K562 (cell line): ENCODE measurements around the gene ACP4. TPM values are rescaled to one million over a fixed set of nuclear protein-coding genes. Genes with fewer than 3 reads are reported as not detected.

ENCODE experiments used
- CBFA2T2 ChIP-seq: fragments of 450-650 bp; conservative IDR thresholded peaks from 2 replicates; pipeline ENCODE4 v1.6.1; 2017; ENCODE audit warnings: mild to moderate bottlenecking
- CHCHD3 ChIP-seq: fragments of 250-450 bp; sonication (Bioruptor Pico); IDR thresholded peaks from 2 replicates; pipeline ENCODE4 v2.1.2; 2022; ENCODE audit warnings: mild to moderate bottlenecking
- DACH1 ChIP-seq: fragments of 450-650 bp; IDR thresholded peaks from 2 replicates; pipeline ENCODE4 v1.6.1; 2018; ENCODE audit not compliant: partially characterized antibody
- HDAC3 ChIP-seq: fragments of 450-650 bp; IDR thresholded peaks from 2 replicates; pipeline ENCODE4 v1.6.1; 2018; ENCODE audit warnings: borderline replicate concordance, mild to moderate bottlenecking, moderate library complexity; ENCODE audit not compliant: partially characterized antibody
- HDAC8 ChIP-seq: fragments of 450-650 bp; IDR thresholded peaks from 2 replicates; pipeline ENCODE4 v1.6.1; 2016; ENCODE audit warnings: mild to moderate bottlenecking, missing genetic modification characterization, moderate library complexity, missing compliant biosample characterization
- HES1 ChIP-seq: fragments of 450-650 bp; IDR thresholded peaks from 2 replicates; pipeline ENCODE4 v1.6.1; 2016; ENCODE audit warnings: low read depth, mild to moderate bottlenecking, moderate library complexity
- IRF2 ChIP-seq: sonication (generic); formaldehyde crosslinking; IDR thresholded peaks from 2 replicates; pipeline ENCODE4 v1.8.1; 2022; ENCODE audit warnings: mild to moderate bottlenecking, missing genetic modification reagents
- MIER1 ChIP-seq: fragments of 450-650 bp; IDR thresholded peaks from 2 replicates; pipeline ENCODE4 v1.6.1; 2016; ENCODE audit warnings: antibody characterized with exemption, mild to moderate bottlenecking, low read depth
- MTA3 ChIP-seq: fragments of 450-650 bp; formaldehyde crosslinking; IDR thresholded peaks from 2 replicates; pipeline ENCODE4 v1.6.1; 2017; ENCODE audit warnings: mild to moderate bottlenecking, borderline replicate concordance
- NFE2 ChIP-seq: IDR thresholded peaks from 2 replicates; pipeline ENCODE4 v1.6.1; 2014; ENCODE audit warnings: antibody characterized with exemption, low read depth
- PML ChIP-seq: IDR thresholded peaks from 2 replicates; pipeline ENCODE4 v1.6.1; 2012; ENCODE audit warnings: low read length, inconsistent platforms
- POLR2AphosphoS2 ChIP-seq: IDR thresholded peaks from 2 replicates; pipeline ENCODE4 v1.6.1; 2012; ENCODE audit warnings: low read length, improper control_type of control experiment
- U2AF2 ChIP-seq: fragments of 200-400 bp; formaldehyde crosslinking; optimal IDR thresholded peaks from 2 replicates; pipeline ENCODE3; 2017; ENCODE audit warnings: low read depth, mild to moderate bottlenecking, low read length
- ZNF143 ChIP-seq: sonication (generic); formaldehyde crosslinking; IDR thresholded peaks from 2 replicates; pipeline ENCODE4 v1.9.0; 2022; ENCODE audit warnings: mild to moderate bottlenecking, missing genetic modification reagents
- ZNF780A ChIP-seq: fragments of 250-450 bp; sonication (Bioruptor Pico); IDR thresholded peaks from 2 replicates; pipeline ENCODE4 v1.5.0; 2021; ENCODE audit warnings: mild to moderate bottlenecking
- polyA plus RNA-seq, 8 experiments: library from polyadenylated mRNA; depleted of rRNA in 4 of 8; stranded (reverse) in 5 of 8; unstranded in 3 of 8; fragments of >200 nt; fragmentation: Nextera tagmentation in 2 of 8; fragmentation: Illumina TruSeq in 1 of 8; extraction: Ambion mirVana in 2 of 8; extraction: Trizol in 1 of 8; gene quantifications; 2 replicates each; pipeline versions ENCODE4 v1.2.1 to v1.2.3, GENCODE V29; 2011 to 2014; ENCODE audit warnings: inconsistent platforms in 1 of 8, missing spikeins in 1 of 8
- total RNA-seq, 7 experiments: library from RNA; depleted of rRNA in 6 of 7; stranded (reverse); fragments of >200 nt in 6 of 7; fragmentation: Illumina TruSeq in 2 of 7; extraction: Trizol in 2 of 7; gene quantifications; 2 replicates each; pipeline versions ENCODE4 v1.2.1 to v1.2.3, GENCODE V29; 2011 to 2021; ENCODE audit warnings: low replicate concordance in 1 of 7
- TF ChIP-seq, protein P1 (sequence below): sonication (generic); formaldehyde crosslinking; IDR thresholded peaks from 2 replicates; pipeline ENCODE4 v1.8.1; 2023; ENCODE audit warnings: mild to moderate bottlenecking, missing genetic modification reagents, moderate library complexity
- TF ChIP-seq, protein P2 (sequence below): fragments of 250-450 bp; sonication (Bioruptor Pico); IDR thresholded peaks from 2 replicates; pipeline ENCODE4 v1.8.0; 2021; ENCODE audit warnings: borderline replicate concordance, mild to moderate bottlenecking, moderate library complexity; ENCODE audit not compliant: poor library complexity, severe bottlenecking
- TF ChIP-seq, protein P3 (sequence below): sonication (generic); formaldehyde crosslinking; IDR thresholded peaks from 2 replicates; pipeline ENCODE4 v1.9.0; 2022; ENCODE audit warnings: mild to moderate bottlenecking, missing genetic modification reagents
- TF ChIP-seq, protein P4 (sequence below): fragments of 150-350 bp; conservative IDR thresholded peaks from 2 replicates; pipeline ENCODE4 v1.6.1; 2014; ENCODE audit warnings: low read length

Gene ACP4
- total and polyA plus RNA-seq, 9 of the 15 experiments (the other 6 are each of a cell fraction or from before 2014, with no cell fraction given), result not detected

GRCh38 chr19:50797781-50798658 is 7.8 kb downstream of the ACP4 start (continued):
- no peak for TF ChIP-seq DACH1
- TF ChIP-seq ZNF780A (CRISPR knock-in tag), result no peak
- TF ChIP-seq, protein P1, sequence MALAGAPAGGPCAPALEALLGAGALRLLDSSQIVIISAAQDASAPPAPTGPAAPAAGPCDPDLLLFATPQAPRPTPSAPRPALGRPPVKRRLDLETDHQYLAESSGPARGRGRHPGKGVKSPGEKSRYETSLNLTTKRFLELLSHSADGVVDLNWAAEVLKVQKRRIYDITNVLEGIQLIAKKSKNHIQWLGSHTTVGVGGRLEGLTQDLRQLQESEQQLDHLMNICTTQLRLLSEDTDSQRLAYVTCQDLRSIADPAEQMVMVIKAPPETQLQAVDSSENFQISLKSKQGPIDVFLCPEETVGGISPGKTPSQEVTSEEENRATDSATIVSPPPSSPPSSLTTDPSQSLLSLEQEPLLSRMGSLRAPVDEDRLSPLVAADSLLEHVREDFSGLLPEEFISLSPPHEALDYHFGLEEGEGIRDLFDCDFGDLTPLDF, result 0 out of 2 replicates have a peak, but pooled peaks have one; percentile 51
- TF ChIP-seq MTA3, result peak; percentile 49; the same call in 1 of the 2 replicates
- no peak for TF ChIP-seq IRF2 (CRISPR knock-in tag)
- no peak for TF ChIP-seq U2AF2
- TF ChIP-seq HDAC8 (tag), result no peak
- no peak for TF ChIP-seq CHCHD3
- TF ChIP-seq, protein P2, sequence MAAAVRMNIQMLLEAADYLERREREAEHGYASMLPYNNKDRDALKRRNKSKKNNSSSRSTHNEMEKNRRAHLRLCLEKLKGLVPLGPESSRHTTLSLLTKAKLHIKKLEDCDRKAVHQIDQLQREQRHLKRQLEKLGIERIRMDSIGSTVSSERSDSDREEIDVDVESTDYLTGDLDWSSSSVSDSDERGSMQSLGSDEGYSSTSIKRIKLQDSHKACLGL (CRISPR knock-in tag), result no peak
- TF ChIP-seq, protein P3, sequence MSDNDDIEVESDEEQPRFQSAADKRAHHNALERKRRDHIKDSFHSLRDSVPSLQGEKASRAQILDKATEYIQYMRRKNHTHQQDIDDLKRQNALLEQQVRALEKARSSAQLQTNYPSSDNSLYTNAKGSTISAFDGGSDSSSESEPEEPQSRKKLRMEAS (CRISPR knock-in tag), result peak; percentile 30; the same call in 1 of the 2 replicates
- TF ChIP-seq ZNF143 (CRISPR knock-in tag), result no peak
- no peak for TF ChIP-seq MIER1
- TF ChIP-seq HES1, result no peak
- TF ChIP-seq, protein P4, sequence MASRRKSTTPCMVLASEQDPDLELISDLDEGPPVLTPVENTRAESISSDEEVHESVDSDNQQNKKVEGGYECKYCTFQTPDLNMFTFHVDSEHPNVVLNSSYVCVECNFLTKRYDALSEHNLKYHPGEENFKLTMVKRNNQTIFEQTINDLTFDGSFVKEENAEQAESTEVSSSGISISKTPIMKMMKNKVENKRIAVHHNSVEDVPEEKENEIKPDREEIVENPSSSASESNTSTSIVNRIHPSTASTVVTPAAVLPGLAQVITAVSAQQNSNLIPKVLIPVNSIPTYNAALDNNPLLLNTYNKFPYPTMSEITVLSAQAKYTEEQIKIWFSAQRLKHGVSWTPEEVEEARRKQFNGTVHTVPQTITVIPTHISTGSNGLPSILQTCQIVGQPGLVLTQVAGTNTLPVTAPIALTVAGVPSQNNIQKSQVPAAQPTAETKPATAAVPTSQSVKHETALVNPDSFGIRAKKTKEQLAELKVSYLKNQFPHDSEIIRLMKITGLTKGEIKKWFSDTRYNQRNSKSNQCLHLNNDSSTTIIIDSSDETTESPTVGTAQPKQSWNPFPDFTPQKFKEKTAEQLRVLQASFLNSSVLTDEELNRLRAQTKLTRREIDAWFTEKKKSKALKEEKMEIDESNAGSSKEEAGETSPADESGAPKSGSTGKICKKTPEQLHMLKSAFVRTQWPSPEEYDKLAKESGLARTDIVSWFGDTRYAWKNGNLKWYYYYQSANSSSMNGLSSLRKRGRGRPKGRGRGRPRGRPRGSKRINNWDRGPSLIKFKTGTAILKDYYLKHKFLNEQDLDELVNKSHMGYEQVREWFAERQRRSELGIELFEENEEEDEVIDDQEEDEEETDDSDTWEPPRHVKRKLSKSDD, result no peak
- TF ChIP-seq PML, result peak; percentile 17; the same call in 1 of the 2 replicates
- TF ChIP-seq CBFA2T2, result no peak
- TF ChIP-seq NFE2, result no peak
- TF ChIP-seq POLR2AphosphoS2, result peak; percentile 35; the same call in 1 of the 2 replicates
- TF ChIP-seq HDAC3, result no peak
